GM21447 (cell line): ENCODE measurements around the gene PRR18.

ENCODE experiments used
- ATAC-seq: cut with Tn5 transposase; IDR thresholded peaks from one replicate; pipeline ENCODE4 v1.9.1; 2021; ENCODE audit not compliant: unreplicated experiment

The PRR18 gene

DNA sequence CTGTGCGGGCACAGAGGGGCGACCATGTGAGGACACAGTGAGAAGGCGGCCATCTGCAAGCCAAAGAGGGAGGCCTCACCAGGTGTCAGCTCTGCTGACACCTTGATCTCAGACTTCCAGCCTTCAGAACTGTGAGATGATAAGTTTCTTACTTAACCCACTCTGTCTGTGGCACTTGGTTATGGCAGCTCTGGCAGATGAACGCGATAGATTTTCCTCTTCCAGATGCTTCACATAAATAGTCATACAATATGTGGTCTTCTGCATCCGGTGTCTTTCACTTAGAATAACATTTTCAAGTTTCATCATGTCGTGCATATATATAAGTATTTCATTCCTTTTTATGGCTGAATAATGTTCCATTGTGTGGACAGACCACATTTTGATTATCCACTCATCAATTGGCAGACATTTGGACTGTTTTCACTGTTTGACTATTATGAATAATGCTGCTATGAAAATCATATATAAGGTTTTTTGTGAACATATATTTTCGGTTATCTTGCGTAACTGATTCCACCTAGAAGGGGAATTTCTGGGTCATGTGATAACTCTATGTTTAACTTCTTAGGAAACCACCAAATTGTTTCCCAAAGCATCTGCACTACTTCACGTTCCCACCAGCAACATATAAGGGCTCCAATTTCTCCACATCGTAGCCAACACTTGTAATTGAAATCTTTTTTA lies 30.2 kb downstream of the PRR18 start:
- no peak for ATAC-seq

DNA sequence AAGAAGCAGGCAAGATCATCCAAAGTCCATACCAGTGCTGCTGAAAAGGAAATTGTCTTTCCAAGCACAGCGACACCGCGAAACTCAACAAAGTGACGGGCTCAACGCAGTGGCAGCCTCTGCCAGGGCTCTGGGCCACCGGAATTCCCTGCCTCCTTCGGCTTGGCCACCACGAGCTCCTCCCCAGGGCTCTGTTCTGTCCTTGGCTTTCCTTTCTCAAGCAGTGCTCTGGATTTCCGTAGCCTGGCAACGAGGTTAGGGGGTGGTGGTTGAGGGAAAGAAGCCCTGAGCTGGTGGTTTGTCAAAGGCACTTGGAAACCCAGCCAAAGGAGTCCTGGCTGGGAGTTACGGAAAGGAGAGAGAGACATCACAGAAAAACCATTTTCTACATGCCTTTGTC lies 31.2 kb downstream of the PRR18 start:
- no peak for ATAC-seq

DNA sequence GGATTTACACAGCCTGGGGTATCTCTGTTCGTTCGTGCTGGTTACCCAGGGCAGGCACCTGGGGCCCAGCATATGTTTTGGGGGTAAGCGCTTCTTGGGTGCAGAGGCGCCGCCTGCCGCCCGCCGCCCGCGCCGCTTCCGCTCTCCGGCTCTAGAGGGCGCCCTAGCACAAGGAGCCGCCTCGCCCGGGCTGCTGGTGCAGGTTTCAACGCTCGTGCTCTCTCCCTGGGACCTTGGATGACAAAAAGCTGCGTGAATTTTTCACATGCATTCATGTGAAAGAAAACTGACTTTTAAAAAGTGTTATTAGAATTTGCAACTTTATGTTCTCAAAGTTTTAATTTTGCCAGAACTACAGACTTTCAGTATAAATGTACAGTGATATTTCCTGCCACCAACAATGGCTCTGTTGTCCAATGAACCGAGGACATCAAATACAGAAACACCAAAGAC lies 32.5 kb downstream of the PRR18 start:
- no peak for ATAC-seq

DNA sequence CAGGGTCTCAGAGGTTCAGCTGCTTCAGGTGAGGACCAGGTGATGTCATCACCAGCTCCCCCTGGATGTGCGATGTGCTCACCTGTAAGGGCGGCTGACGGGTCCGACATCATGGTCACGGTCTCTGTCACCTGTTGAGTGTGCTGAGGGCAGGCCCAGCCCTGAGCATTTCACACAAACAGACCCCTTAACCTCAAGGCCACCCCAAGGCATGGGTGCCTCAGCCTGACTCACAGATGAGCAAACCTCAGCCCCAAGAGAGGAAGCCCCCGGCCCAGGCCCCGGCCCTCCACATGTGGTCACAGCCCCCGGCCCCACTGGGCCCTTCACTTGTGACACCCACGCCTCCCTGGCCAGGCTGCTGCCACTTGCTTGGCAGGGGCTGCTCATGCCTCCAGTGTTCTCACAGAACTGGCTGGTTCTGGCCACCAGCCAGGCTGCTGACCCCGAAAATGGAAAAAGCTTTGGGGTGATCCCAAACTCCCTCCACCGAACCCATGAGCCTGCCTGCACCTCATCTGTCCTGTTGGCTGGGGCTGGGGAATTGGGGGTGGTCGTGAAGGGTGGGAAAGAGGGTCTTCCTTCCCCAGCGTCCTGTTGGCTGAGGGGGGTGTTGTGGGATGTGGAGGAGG lies 33.3 kb downstream of the PRR18 start:
- no peak for ATAC-seq

DNA sequence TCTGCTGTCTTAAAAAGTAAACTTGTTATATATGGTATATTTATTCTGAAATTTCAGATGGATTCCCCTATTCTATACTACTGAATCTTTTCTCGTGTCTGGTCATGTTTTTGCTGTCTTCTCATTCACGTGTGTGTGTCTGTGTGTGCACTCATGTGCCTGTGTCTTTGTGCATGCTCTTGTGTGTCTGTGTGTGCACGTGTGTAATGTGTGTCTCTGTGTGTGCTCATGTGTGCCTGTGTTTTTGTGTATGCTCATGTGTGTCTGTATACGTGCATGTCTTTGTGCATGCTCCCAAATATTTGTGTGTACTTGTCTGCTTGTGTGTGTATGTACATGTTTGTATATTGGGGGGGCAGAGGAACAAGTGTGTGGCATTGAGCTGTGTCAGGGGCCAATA lies 34.0 kb downstream of the PRR18 start:
- ATAC-seq: no peak

DNA sequence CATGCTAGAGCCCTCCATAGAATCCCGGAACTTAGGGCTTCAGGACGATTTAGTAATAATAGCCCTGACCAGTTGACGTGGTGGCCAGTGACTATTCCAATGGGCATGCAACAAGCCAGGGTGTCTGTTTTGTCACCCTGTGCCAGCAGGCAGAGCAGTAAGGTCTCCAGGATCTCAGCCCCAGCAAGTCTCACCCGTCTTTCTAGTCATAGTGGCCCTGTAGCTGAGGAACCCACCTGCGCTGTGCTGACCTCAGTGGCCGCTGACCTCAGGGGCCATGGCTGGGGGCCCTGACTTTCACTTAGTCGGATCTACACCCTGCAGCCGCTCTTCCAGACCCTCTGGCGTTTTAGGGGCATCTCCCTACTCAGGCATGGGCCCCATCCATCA lies 36.8 kb downstream of the PRR18 start:
- ATAC-seq: no peak

DNA sequence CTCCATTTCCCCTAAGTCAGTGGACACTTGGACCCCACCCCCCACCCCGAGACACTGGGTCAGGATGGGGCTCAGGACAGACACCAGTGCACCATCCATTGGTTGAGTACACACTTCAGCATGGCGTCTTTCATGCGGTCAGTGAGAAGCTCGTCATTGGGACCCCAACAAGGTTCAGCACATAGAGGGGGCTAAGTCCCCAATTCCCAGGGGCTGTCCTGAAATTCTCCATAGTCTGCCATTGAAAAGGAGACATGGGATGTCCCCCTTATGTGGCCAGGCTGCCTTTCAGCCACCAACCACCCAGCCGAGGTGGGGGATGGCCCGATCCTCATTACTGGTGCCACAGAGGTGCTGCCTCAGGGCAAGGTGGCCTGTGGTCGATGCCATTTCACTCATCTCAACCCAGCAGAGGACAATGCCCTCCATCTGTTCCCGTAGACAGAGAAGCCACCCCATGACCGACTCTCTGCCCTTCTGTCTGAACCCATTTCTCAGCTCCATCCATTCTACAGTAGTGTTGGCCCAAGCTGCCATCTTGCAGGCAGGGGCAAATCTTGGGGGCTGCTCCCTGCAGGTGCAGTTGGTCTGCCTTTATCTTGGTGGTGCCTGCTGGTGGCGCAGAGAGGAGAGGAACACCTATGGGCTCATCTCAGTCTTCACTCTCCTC lies 37.4 kb downstream of the PRR18 start:
- ATAC-seq: no peak

DNA sequence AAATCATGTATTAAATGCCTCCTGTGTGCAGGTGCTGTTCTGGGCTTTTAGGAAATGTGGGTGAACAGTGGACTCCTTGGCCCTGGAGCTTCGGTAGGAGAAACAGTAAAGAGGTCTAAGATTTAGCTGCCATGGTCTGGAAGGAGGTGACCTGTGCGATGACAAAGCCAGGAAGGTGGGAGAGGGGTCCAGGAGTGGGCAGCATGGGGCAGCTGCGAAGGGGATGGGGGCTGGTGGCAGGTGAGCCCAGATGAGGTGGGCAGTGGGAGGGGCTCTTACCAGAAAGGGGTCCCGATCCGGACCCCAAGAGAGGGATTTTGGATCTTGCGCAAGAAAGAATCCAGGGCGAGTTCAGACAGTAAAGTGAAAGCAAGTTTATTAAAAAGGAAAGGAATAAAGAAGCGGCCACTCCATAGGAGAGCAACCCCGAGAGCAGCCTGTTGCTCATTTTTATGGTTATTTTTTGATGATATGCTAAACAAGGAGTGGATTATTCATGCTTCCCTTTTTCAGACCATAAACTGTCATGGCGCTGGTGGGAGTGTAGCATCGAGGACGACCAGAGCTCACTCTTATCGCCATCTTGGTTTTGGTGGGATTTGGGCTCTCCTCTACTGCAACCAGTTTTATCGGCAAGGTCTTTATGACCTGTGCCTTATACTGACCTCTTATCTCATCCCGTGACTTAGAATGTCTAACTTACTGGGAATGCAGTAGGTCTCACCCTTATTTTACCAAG lies 38.7 kb downstream of the PRR18 start:
- no peak for ATAC-seq

DNA sequence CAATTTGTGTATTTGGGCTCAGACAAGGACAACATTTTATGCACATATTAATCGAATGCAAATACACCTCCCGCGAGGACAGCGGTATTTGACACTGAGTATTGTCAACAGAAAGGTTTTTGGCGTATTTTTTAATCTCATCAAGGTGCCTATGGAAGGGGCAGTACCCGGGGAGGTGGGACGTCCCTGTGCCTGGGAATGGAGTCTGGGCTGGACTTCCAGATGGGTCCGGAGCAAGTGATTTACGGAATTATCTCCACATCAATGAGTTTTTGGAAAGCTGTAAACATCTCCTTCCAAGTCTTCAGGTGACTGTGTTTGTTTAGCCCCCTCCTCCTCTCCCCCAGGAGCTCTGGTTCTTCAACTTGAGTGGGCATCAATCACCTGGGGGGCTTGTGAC lies 39.8 kb downstream of the PRR18 start:
- no peak for ATAC-seq

DNA sequence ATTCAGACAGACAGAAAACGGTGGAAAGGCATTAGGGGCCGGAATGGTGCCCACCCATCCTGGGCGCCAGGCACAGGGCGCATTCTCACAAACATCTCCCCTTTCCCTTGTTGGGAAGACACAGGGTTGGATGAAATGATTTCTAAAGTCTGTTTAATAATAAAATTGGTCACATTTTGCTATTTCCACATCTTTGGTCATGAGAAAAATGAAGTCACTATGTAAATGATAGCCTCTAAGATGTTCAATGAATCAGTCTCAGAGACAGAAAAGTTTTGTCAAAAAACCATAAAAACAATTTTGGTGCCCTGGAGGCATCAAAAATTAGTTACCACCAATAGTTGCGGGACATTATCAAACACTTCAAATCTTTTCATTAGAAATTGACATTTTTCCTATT lies 40.7 kb downstream of the PRR18 start:
- no peak for ATAC-seq

DNA sequence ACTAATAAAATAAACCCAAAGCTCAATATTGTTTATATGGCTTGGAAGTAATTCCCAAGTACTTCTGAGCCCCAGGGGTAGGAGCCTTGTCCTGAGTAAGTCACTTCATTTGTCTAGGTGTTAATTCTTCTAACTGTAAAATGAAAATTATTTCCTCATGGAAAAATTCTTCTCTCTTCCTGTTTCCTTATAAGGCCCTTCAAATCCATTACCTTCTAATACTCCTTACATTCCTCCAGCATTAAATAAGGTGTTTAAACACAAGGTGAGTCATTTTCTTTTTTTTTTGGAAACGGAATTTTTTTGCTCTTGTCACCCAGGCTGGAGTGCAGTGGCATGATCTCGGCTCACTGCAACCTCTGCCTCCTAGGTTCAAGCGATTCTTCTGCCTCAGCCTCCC lies 41.9 kb downstream of the PRR18 start:
- ATAC-seq: no peak

DNA sequence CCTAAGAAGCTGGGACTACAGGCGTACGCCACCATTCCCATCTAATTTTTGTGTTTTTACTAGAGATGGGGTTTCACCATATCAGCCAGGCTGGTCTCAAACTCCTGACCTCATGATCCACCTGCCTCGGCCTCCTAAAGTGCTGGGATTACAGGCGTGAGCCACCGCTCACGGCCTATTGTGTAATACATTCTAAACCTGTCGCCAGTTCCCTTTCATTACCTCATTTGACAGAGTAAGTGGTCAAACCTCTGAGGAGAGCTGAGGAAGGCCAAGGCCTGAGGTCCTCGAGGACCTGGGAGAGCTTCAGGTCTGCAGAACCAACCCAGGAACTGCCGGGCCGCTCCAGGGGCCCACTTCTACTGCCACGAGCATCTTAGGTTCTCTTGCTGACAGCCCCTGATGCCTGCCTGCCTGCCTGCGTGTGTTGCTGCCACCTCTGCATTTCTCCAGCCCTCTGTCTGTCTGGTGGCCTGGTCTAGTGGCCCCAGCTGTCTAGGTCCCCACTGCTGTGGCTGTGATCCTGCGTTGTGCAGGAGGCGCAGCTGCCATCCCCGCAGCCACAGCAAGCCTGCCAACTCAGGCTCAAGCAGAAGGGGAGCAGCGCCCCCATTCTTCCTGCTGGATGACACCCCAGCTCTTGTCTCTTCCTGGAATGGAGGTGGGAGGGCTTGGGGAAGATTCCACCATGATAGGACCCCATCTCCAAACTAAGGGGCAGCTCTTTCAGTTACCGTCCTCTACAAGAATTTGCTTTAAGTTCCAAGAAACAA lies 45.3 kb downstream of the PRR18 start:
- no peak for ATAC-seq

DNA sequence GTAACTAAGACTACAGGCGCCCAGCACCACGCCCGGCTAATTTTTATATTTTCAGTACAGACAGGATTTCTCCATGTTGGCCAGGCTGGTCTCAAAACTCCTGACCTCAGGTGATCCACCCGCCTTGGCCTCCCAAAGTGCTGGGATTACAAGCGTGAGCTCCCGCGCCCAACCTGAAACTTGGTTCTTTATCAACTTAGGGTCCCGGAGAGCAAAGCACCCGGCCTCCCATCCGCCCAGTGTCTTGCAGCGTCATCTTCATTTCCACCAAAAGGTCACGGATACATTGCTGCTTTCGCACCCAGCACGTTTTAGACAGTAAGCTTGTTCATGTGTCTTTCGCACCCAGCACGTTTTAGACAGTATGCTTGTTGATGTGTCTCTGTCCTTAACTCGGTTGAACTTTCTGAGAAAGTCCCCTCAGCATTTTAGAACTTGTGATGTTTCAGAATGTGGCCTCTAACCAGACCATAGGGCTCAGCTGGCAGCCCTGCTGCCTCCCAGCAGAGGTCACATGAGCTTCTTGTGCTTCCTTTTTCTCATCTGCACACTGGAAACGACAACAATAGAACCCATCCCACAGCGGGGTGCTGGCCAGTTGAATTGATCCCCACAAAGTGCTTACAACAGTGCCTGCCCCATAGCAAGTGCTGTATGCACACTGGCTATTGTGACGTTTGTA lies 48.8 kb downstream of the PRR18 start:
- ATAC-seq: no peak

DNA sequence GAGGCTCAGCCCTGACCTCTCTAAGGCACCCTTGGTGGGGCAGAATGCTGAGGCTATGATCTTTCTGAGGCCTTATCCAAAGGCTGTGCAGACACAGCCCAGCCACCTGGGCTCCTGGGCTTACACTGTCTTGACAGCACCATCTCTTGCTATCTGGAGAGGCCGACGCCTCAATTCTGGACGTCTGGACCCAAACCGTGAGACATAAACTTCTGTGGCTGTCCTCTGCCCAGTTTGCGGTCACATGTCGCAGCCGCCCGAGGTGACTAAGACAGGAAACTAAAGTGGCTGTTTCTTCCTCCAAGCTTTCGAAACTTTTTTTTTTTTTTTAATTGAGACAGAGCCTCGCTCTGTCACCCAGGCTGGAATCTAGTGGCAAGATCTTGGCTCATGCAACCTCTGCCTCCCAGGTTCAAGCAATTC lies 49.3 kb downstream of the PRR18 start:
- ATAC-seq: peak; percentile 81

DNA sequence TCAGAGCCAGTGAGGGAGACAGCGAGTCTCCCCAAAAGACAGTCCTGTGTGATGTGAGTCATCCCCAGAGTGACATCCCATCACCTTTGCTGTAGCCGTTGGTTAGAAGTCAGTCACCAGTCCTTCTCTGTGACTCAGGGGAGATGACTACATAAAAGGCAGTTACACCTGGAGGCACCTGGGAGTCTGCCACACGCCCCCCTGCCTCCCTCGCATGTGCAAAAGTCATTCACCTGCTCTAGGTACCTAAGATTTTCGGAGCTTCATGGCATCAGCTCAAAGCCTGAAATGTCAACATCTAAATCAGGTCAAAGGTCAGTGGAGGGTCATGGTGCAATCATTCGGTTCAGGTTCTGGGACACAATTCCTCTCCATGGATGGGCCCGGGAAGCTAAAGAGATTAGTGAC lies 50.3 kb downstream of the PRR18 start:
- ATAC-seq: no peak
